Amniotic epithelial cell (primary cell): ENCODE measurements around the gene PRDM5.
A peak's percentile ranks its signal among the peaks of the same experiment; 100 is the strongest.
"Not testable (repeated sequence)": the region's sequence is repeated elsewhere in the genome, so short reads cannot be mapped to it uniquely, and the experiment has no call there.

Experiments
- DNase-seq: peaks from one replicate; pipeline ENCODE4 v3.0.0-alpha.2; 2010; ENCODE audit warnings: low read depth

PRDM5 gene

GRCh38 chr4:120703908-120704307 is 218.6 kb downstream of the PRDM5 start:
- no peak for DNase-seq

- no peak for DNase-seq
Measured at GRCh38 chr4:120699354-120699753, 223.2 kb downstream of the PRDM5 start.

- peak; percentile 72 for DNase-seq
Measured at GRCh38 chr4:120694973-120695372, 227.6 kb downstream of the PRDM5 start.

GRCh38 chr4:120693816-120694215 is 228.7 kb downstream of the PRDM5 start:
- DNase-seq, result no peak

GRCh38 chr4:120692964-120693363 is 229.6 kb downstream of the PRDM5 start:
- DNase-seq, result peak; percentile 93

- DNase-seq, result peak; percentile 47
Measured at GRCh38 chr4:120691536-120691935, 231.0 kb downstream of the PRDM5 start.

GRCh38 chr4:120691106-120691505 is 231.4 kb downstream of the PRDM5 start:
- DNase-seq, result peak; percentile 26

- DNase-seq, result peak; percentile 87
Measured at GRCh38 chr4:120688791-120689190, 233.7 kb downstream of the PRDM5 start.

GRCh38 chr4:120685756-120686278 is 236.7 kb downstream of the PRDM5 start:
- peak; percentile 79 for DNase-seq

GRCh38 chr4:120683897-120684540 is 238.5 kb downstream of the PRDM5 start:
- peak; percentile 68 for DNase-seq

- DNase-seq, result no peak
Measured at GRCh38 chr4:120682981-120683380, 239.5 kb downstream of the PRDM5 start.

- DNase-seq, result no peak
Measured at GRCh38 chr4:120680647-120681228, 241.8 kb downstream of the PRDM5 start.

GRCh38 chr4:120673696-120674095 is 248.8 kb downstream of the PRDM5 start:
- no peak for DNase-seq

- peak; percentile 66 for DNase-seq
Measured at GRCh38 chr4:120672558-120673147, 249.9 kb downstream of the PRDM5 start.

GRCh38 chr4:120672076-120672475 is 250.4 kb downstream of the PRDM5 start:
- DNase-seq, result no peak

- DNase-seq, result no peak
Measured at GRCh38 chr4:120671538-120671937, 251.0 kb downstream of the PRDM5 start.

GRCh38 chr4:120667102-120667501 is 255.4 kb downstream of the PRDM5 start:
- DNase-seq, result no peak

GRCh38 chr4:120664851-120665250 is 257.7 kb downstream of the PRDM5 start:
- no peak for DNase-seq

GRCh38 chr4:120659616-120660170 is 262.8 kb downstream of the PRDM5 start:
- DNase-seq, result no peak

GRCh38 chr4:120658772-120659171 is 263.8 kb downstream of the PRDM5 start:
- no peak for DNase-seq

GRCh38 chr4:120653804-120654573 is 268.5 kb downstream of the PRDM5 start:
- no peak for DNase-seq

GRCh38 chr4:120648336-120648735 is 274.2 kb downstream of the PRDM5 start:
- DNase-seq, result not testable (repeated sequence)
